K562 (cell line): Measurements from ENCODE around the gene RSPH6A. TPM values are rescaled to one million over a fixed set of nuclear protein-coding genes. Genes with fewer than 3 reads are reported as not detected.

Experiments
- ARID1B ChIP-seq: fragments of 450-650 bp; IDR thresholded peaks from 2 replicates; pipeline ENCODE4 v1.6.1; 2016; ENCODE audit warnings: antibody characterized with exemption, mild to moderate bottlenecking, inconsistent platforms
- ARID2 ChIP-seq: fragments of 450-650 bp; IDR thresholded peaks from 2 replicates; pipeline ENCODE4 v1.6.1; 2017; ENCODE audit warnings: antibody characterized with exemption, mild to moderate bottlenecking
- ASH1L ChIP-seq: fragments of 450-650 bp; IDR thresholded peaks from 2 replicates; pipeline ENCODE4 v1.6.1; 2018; ENCODE audit warnings: borderline replicate concordance, mild to moderate bottlenecking, low read depth; ENCODE audit not compliant: partially characterized antibody
- CEBPZ ChIP-seq: fragments of 150-350 bp; IDR thresholded peaks from 2 replicates; pipeline ENCODE4 v1.6.1; 2014; ENCODE audit warnings: low read depth, mild to moderate bottlenecking, low read length, borderline replicate concordance
- CHAMP1 ChIP-seq: fragments of 450-650 bp; IDR thresholded peaks from 2 replicates; pipeline ENCODE4 v1.6.1; 2016; ENCODE audit warnings: mild to moderate bottlenecking
- DACH1 ChIP-seq: fragments of 450-650 bp; IDR thresholded peaks from 2 replicates; pipeline ENCODE4 v1.6.1; 2018; ENCODE audit not compliant: partially characterized antibody
- FIP1L1 ChIP-seq: fragments of 200-400 bp; formaldehyde crosslinking; IDR thresholded peaks from 2 replicates; pipeline ENCODE4 v1.6.1; 2018; ENCODE audit warnings: mild to moderate bottlenecking, low read depth, low read length; ENCODE audit not compliant: poor library complexity, severe bottlenecking
- HNRNPUL1 ChIP-seq: fragments of 200-400 bp; formaldehyde crosslinking; IDR thresholded peaks from 2 replicates; pipeline ENCODE4 v1.6.1; 2017; ENCODE audit warnings: low read length
- KHSRP ChIP-seq: fragments of 450-650 bp; IDR thresholded peaks from 2 replicates; pipeline ENCODE4 v1.6.1; 2017
- MED1 ChIP-seq: sonication (generic); formaldehyde crosslinking; IDR thresholded peaks from 2 replicates; pipeline ENCODE4 v1.8.1; 2023; ENCODE audit warnings: missing genetic modification reagents, borderline replicate concordance
- NFIX ChIP-seq: fragments of 250-450 bp; sonication (Bioruptor Pico); IDR thresholded peaks from 2 replicates; pipeline ENCODE4 v1.4.0; 2020; ENCODE audit warnings: low read depth, mild to moderate bottlenecking, moderate library complexity
- NR2F6 ChIP-seq: fragments of 450-650 bp; formaldehyde crosslinking; IDR thresholded peaks from 2 replicates; pipeline ENCODE4 v1.4.0; 2020; ENCODE audit warnings: mild to moderate bottlenecking
- PATZ1 ChIP-seq: fragments of 250-450 bp; sonication (Bioruptor Pico); IDR thresholded peaks from 2 replicates; pipeline ENCODE4 v1.5.0; 2020; ENCODE audit warnings: mild to moderate bottlenecking, borderline replicate concordance
- SRSF3 ChIP-seq: fragments of 200-400 bp; formaldehyde crosslinking; IDR thresholded peaks from 2 replicates; pipeline ENCODE4 v1.6.1; 2016; ENCODE audit warnings: mild to moderate bottlenecking, low read length, moderate library complexity; ENCODE audit not compliant: insufficient read depth
- TSC22D4 ChIP-seq: fragments of 450-650 bp; IDR thresholded peaks from 2 replicates; pipeline ENCODE4 v1.6.1; 2016; ENCODE audit warnings: missing genetic modification characterization, missing biosample characterization, control low read depth
- ZNF197 ChIP-seq: fragments of 200-800 bp; sonication (Bioruptor generic); IDR thresholded peaks from 2 replicates; pipeline ENCODE4 v1.6.1; 2016; ENCODE audit warnings: low read depth, missing genetic modification characterization, missing compliant biosample characterization
- ZNF707 ChIP-seq: fragments of 250-450 bp; sonication (Bioruptor Pico); conservative IDR thresholded peaks from 2 replicates; pipeline ENCODE4 v1.8.0; 2022; ENCODE audit warnings: inconsistent platforms, mild to moderate bottlenecking, moderate library complexity
- ZNF785 ChIP-seq: fragments of 250-450 bp; sonication (Bioruptor Pico); IDR thresholded peaks from 2 replicates; pipeline ENCODE4 v1.4.0; 2020; ENCODE audit warnings: mild to moderate bottlenecking
- polyA plus RNA-seq, 8 experiments: library from polyadenylated mRNA; depleted of rRNA in 4 of 8; stranded (reverse) in 5 of 8; unstranded in 3 of 8; fragments of >200 nt; fragmentation: Nextera tagmentation in 2 of 8; fragmentation: Illumina TruSeq in 1 of 8; extraction: Ambion mirVana in 2 of 8; extraction: Trizol in 1 of 8; gene quantifications; 2 replicates each; pipeline versions ENCODE4 v1.2.1 to v1.2.3, GENCODE V29; 2011 to 2014; ENCODE audit warnings: inconsistent platforms in 1 of 8, missing spikeins in 1 of 8
- total RNA-seq, 7 experiments: library from RNA; depleted of rRNA in 6 of 7; stranded (reverse); fragments of >200 nt in 6 of 7; fragmentation: Illumina TruSeq in 2 of 7; extraction: Trizol in 2 of 7; gene quantifications; 2 replicates each; pipeline versions ENCODE4 v1.2.1 to v1.2.3, GENCODE V29; 2011 to 2021; ENCODE audit warnings: low replicate concordance in 1 of 7

RSPH6A gene
- total and polyA plus RNA-seq, 9 of the 15 experiments (the other 6 are each of a cell fraction or from before 2014, with no cell fraction given) = 0.03 to 0.15 (median 0.07) TPM; not detected in 5

GRCh38 chr19:45862564-45863334 is 47.6 kb upstream of the RSPH6A start, which contains the start of gene SYMPK (continued):
- TF ChIP-seq DACH1 = no peak
- no peak for TF ChIP-seq ZNF785
- TF ChIP-seq KHSRP = no peak; the same call in 1 of the 2 replicates
- no peak for TF ChIP-seq SRSF3
- no peak for TF ChIP-seq HNRNPUL1
- no peak for TF ChIP-seq ARID2
- no peak for TF ChIP-seq TSC22D4 (tag)
- no peak for TF ChIP-seq ARID1B
- TF ChIP-seq FIP1L1 = peak; percentile 48
- no peak for TF ChIP-seq NR2F6
- TF ChIP-seq CEBPZ = no peak
- no peak for TF ChIP-seq ZNF707 (CRISPR knock-in tag)
- TF ChIP-seq ASH1L = no peak
- TF ChIP-seq ZNF197 (CRISPR knock-in tag) = 0 out of 2 replicates have a peak, but pooled peaks have one; percentile 89
- no peak for TF ChIP-seq CHAMP1
- TF ChIP-seq NFIX (CRISPR knock-in tag) = no peak
- no peak for TF ChIP-seq PATZ1 (CRISPR knock-in tag)
- TF ChIP-seq MED1 (CRISPR knock-in tag) = no peak
